ENCODE data around the gene TUBD1.
"Not testable (repeated sequence)": the region's sequence is repeated elsewhere in the genome, so short reads cannot be mapped to it uniquely, and the experiment has no call there.

TUBD1 gene

GRCh38 chr17:59844884-59845594 is 47.7 kb downstream of the TUBD1 start:
- DNase-seq (ENCODE audit: low read depth in 2 of 2), result no peak

- DNase-seq (ENCODE audit: low read depth in 2 of 2), result no peak
These were observed 49.7 kb downstream of the TUBD1 start for GRCh38 chr17:59842901-59843652.

GRCh38 chr17:59841882-59842263 is 50.9 kb downstream of the TUBD1 start:
- not testable (repeated sequence) for DNase-seq (ENCODE audit: low read depth in 2 of 2)

GRCh38 chr17:59841091-59841881 is 51.5 kb downstream of the TUBD1 start:
- DNase-seq (ENCODE audit: low read depth in 2 of 2), result not testable (repeated sequence)

GRCh38 chr17:59840329-59841090 is 52.2 kb downstream of the TUBD1 start:
- no peak for DNase-seq (ENCODE audit: low read depth in 2 of 2)

GRCh38 chr17:59839651-59840328 is 53.0 kb downstream of the TUBD1 start:
- DNase-seq (ENCODE audit: low read depth in 2 of 2), result no peak

GRCh38 chr17:59838052-59838916 is 54.5 kb downstream of the TUBD1 start:
- DNase-seq (ENCODE audit: low read depth in 2 of 2), result no peak

GRCh38 chr17:59837308-59838051 is 55.3 kb downstream of the TUBD1 start:
- no peak for DNase-seq (ENCODE audit: low read depth in 2 of 2)

- no peak for DNase-seq (ENCODE audit: low read depth in 2 of 2)
These were observed 59.8 kb downstream of the TUBD1 start for GRCh38 chr17:59832883-59833379.

- no peak for DNase-seq (ENCODE audit: low read depth in 2 of 2)
These were observed 61.8 kb downstream of the TUBD1 start for GRCh38 chr17:59830846-59831486.

GRCh38 chr17:59830007-59830630 is 62.6 kb downstream of the TUBD1 start:
- no peak for DNase-seq (ENCODE audit: low read depth in 2 of 2)

- no peak for DNase-seq (ENCODE audit: low read depth in 2 of 2)
These were observed 63.3 kb downstream of the TUBD1 start for GRCh38 chr17:59829217-59830006.

GRCh38 chr17:59828819-59829216 is 63.9 kb downstream of the TUBD1 start:
- not testable (repeated sequence) for DNase-seq (ENCODE audit: low read depth in 2 of 2)

- no peak for DNase-seq (ENCODE audit: low read depth in 2 of 2)
These were observed 64.3 kb downstream of the TUBD1 start for GRCh38 chr17:59828478-59828760.

- DNase-seq (ENCODE audit: low read depth in 2 of 2), result no peak
These were observed 64.8 kb downstream of the TUBD1 start for GRCh38 chr17:59827721-59828477.

- DNase-seq (ENCODE audit: low read depth in 2 of 2), result no peak
These were observed 65.9 kb downstream of the TUBD1 start for GRCh38 chr17:59826706-59827453.

Measured in stimulated activated CD8-positive, alpha-beta memory T cell treated with anti-CD3 and anti-CD28 coated beads, Interleukin-2, amount 100 ng/mL, for 48 hours (primary cell).